ENCODE measurements around the gene ATPAF2.

ATPAF2 gene

GRCh38 chr17:17985153-17985552, 53.8 kb downstream of the ATPAF2 start:
- WGBS: 80% methylated on average over 2 of the region's 2 CpGs
- Histone ChIP-seq H3K36me3 (ENCODE audit: insufficient read depth, low read length) (no peaks in the 10 kb centered on the region), H3K9me3 (ENCODE audit: insufficient read depth, low read depth, low read length) (no peaks in the 10 kb centered on the region), H3K27me3 (ENCODE audit: insufficient read depth, low read length) (no peaks in the 10 kb centered on the region), H3K9ac (ENCODE audit: low read depth, low read length) (no peak overlapping the region), H3K4me1 (ENCODE audit: insufficient read depth, low read length) (no peaks in the 10 kb centered on the region), H3K27ac (ENCODE audit: low read depth, low read length) (no peak overlapping the region), H3K4me3 (ENCODE audit: low read length) (no peak overlapping the region)

- H3K9me3 ChIP-seq (ENCODE audit: insufficient read depth, low read depth, low read length): no peaks in the 10 kb centered on the region
- no peak overlapping the region for H3K9ac ChIP-seq (ENCODE audit: low read depth, low read length)
- WGBS: 93% methylated on average over 6 of the region's 6 CpGs
- H3K4me3 ChIP-seq (ENCODE audit: low read length): no peak overlapping the region
- H3K27ac ChIP-seq (ENCODE audit: low read depth, low read length): no peak overlapping the region
- H3K27me3 ChIP-seq (ENCODE audit: insufficient read depth, low read length): no peaks in the 10 kb centered on the region
- no peaks in the 10 kb centered on the region for H3K4me1 ChIP-seq (ENCODE audit: insufficient read depth, low read length)
- no peaks in the 10 kb centered on the region for H3K36me3 ChIP-seq (ENCODE audit: insufficient read depth, low read length)
Measured at GRCh38 chr17:17983776-17984175, 55.2 kb downstream of the ATPAF2 start.

GRCh38 chr17:17983376-17983775, 55.6 kb downstream of the ATPAF2 start:
- Histone ChIP-seq H3K4me1 (ENCODE audit: insufficient read depth, low read length) (no peaks in the 10 kb centered on the region), H3K9ac (ENCODE audit: low read depth, low read length) (no peak overlapping the region), H3K27me3 (ENCODE audit: insufficient read depth, low read length) (no peaks in the 10 kb centered on the region), H3K27ac (ENCODE audit: low read depth, low read length) (no peak overlapping the region), H3K9me3 (ENCODE audit: insufficient read depth, low read depth, low read length) (no peaks in the 10 kb centered on the region), H3K4me3 (ENCODE audit: low read length) (no peak overlapping the region), H3K36me3 (ENCODE audit: insufficient read depth, low read length) (no peaks in the 10 kb centered on the region)
- whole genome bisulfite sequencing: 87% methylated on average over 6 of the region's 6 CpGs

GRCh38 chr17:17982801-17983200, 56.2 kb downstream of the ATPAF2 start:
- Histone ChIP-seq H3K4me3 (ENCODE audit: low read length) (no peak overlapping the region), H3K9ac (ENCODE audit: low read depth, low read length) (no peak overlapping the region), H3K27ac (ENCODE audit: low read depth, low read length) (no peak overlapping the region), H3K9me3 (ENCODE audit: insufficient read depth, low read depth, low read length) (no peaks in the 10 kb centered on the region), H3K27me3 (ENCODE audit: insufficient read depth, low read length) (no peaks in the 10 kb centered on the region), H3K4me1 (ENCODE audit: insufficient read depth, low read length) (no peaks in the 10 kb centered on the region), H3K36me3 (ENCODE audit: insufficient read depth, low read length) (no peaks in the 10 kb centered on the region)
- 96% methylated on average over 6 of the region's 9 CpGs for WGBS

GRCh38 chr17:17981330-17981729, 57.6 kb downstream of the ATPAF2 start:
- no peaks in the 10 kb centered on the region for H3K4me1 ChIP-seq (ENCODE audit: insufficient read depth, low read length)
- no peak overlapping the region for H3K9ac ChIP-seq (ENCODE audit: low read depth, low read length)
- H3K27ac ChIP-seq (ENCODE audit: low read depth, low read length): no peak overlapping the region
- H3K9me3 ChIP-seq (ENCODE audit: insufficient read depth, low read depth, low read length): no peaks in the 10 kb centered on the region
- no peak overlapping the region for H3K4me3 ChIP-seq (ENCODE audit: low read length)
- H3K36me3 ChIP-seq (ENCODE audit: insufficient read depth, low read length): no peaks in the 10 kb centered on the region
- WGBS: 88% methylated on average over 8 of the region's 9 CpGs
- H3K27me3 ChIP-seq (ENCODE audit: insufficient read depth, low read length): no peaks in the 10 kb centered on the region

- Histone ChIP-seq H3K9ac (ENCODE audit: low read depth, low read length) (no peak overlapping the region; the same call in 1 of the 2 replicates), H3K4me3 (ENCODE audit: low read length) (no peak overlapping the region), H3K9me3 (ENCODE audit: insufficient read depth, low read depth, low read length) (no peaks in the 10 kb centered on the region), H3K27me3 (ENCODE audit: insufficient read depth, low read length) (no peaks in the 10 kb centered on the region), H3K27ac (ENCODE audit: low read depth, low read length) (no peak overlapping the region), H3K4me1 (ENCODE audit: insufficient read depth, low read length) (no peaks in the 10 kb centered on the region), H3K36me3 (ENCODE audit: insufficient read depth, low read length) (no peaks in the 10 kb centered on the region)
- WGBS: 93% methylated on average over 3 of the region's 3 CpGs
Measured at GRCh38 chr17:17979778-17980177, 59.2 kb downstream of the ATPAF2 start.

GRCh38 chr17:17978481-17979424, 60.2 kb downstream of the ATPAF2 start:
- H3K4me1 ChIP-seq (ENCODE audit: insufficient read depth, low read length): no peaks in the 10 kb centered on the region
- H3K9ac ChIP-seq (ENCODE audit: low read depth, low read length): no peak overlapping the region
- no peak overlapping the region for H3K4me3 ChIP-seq (ENCODE audit: low read length)
- WGBS: 88% methylated on average over 14 of the region's 14 CpGs
- H3K9me3 ChIP-seq (ENCODE audit: insufficient read depth, low read depth, low read length): no peaks in the 10 kb centered on the region
- H3K27ac ChIP-seq (ENCODE audit: low read depth, low read length): no peak overlapping the region
- H3K36me3 ChIP-seq (ENCODE audit: insufficient read depth, low read length): no peaks in the 10 kb centered on the region
- H3K27me3 ChIP-seq (ENCODE audit: insufficient read depth, low read length): no peaks in the 10 kb centered on the region

- no peaks in the 10 kb centered on the region for H3K36me3 ChIP-seq (ENCODE audit: insufficient read depth, low read length)
- no peak overlapping the region for H3K4me3 ChIP-seq (ENCODE audit: low read length)
- H3K4me1 ChIP-seq (ENCODE audit: insufficient read depth, low read length): peaks cover 3% of the 10 kb centered on the region; the same call in 1 of the 2 replicates
- H3K9ac ChIP-seq (ENCODE audit: low read depth, low read length): no peak overlapping the region
- H3K9me3 ChIP-seq (ENCODE audit: insufficient read depth, low read depth, low read length): no peaks in the 10 kb centered on the region
- 89% methylated on average over 10 of the region's 10 CpGs for WGBS
- H3K27me3 ChIP-seq (ENCODE audit: insufficient read depth, low read length): no peaks in the 10 kb centered on the region
- no peak overlapping the region for H3K27ac ChIP-seq (ENCODE audit: low read depth, low read length)
Measured at GRCh38 chr17:17976931-17977570, 61.9 kb downstream of the ATPAF2 start.

- 84% methylated on average over 8 of the region's 8 CpGs for WGBS
- H3K36me3 ChIP-seq (ENCODE audit: insufficient read depth, low read length): no peaks in the 10 kb centered on the region
- peaks cover 3% of the 10 kb centered on the region; the same call in 1 of the 2 replicates for H3K4me1 ChIP-seq (ENCODE audit: insufficient read depth, low read length)
- 0 out of 2 replicates have a peak, but pooled peaks cover 2% of the 10 kb centered on the region for H3K27me3 ChIP-seq (ENCODE audit: insufficient read depth, low read length)
- no peaks in the 10 kb centered on the region for H3K9me3 ChIP-seq (ENCODE audit: insufficient read depth, low read depth, low read length)
- H3K9ac ChIP-seq (ENCODE audit: low read depth, low read length): no peak overlapping the region
- H3K27ac ChIP-seq (ENCODE audit: low read depth, low read length): no peak overlapping the region
- no peak overlapping the region for H3K4me3 ChIP-seq (ENCODE audit: low read length)
Measured at GRCh38 chr17:17975436-17975835, 63.5 kb downstream of the ATPAF2 start.

GRCh38 chr17:17972952-17973254, 66.1 kb downstream of the ATPAF2 start:
- 0 out of 2 replicates have a peak, but pooled peaks cover 2% of the 10 kb centered on the region for H3K27me3 ChIP-seq (ENCODE audit: insufficient read depth, low read length)
- H3K9ac ChIP-seq (ENCODE audit: low read depth, low read length): 0 out of 2 replicates have a peak overlapping the region, but pooled peaks have one; percentile 31
- H3K36me3 ChIP-seq (ENCODE audit: insufficient read depth, low read length): no peaks in the 10 kb centered on the region
- no peaks in the 10 kb centered on the region for H3K9me3 ChIP-seq (ENCODE audit: insufficient read depth, low read depth, low read length)
- peaks cover 3% of the 10 kb centered on the region; the same call in 1 of the 2 replicates for H3K4me1 ChIP-seq (ENCODE audit: insufficient read depth, low read length)
- no peak overlapping the region for H3K27ac ChIP-seq (ENCODE audit: low read depth, low read length)
- 9% methylated on average over 13 of the region's 13 CpGs for WGBS
- peak overlapping the region; percentile 72 for H3K4me3 ChIP-seq (ENCODE audit: low read length)
